AG10803 (cell line): ENCODE data around the gene EIF6.

ENCODE experiments used
- DNase-seq: peaks from one replicate; pipeline ENCODE4 v3.0.0; 2010; ENCODE audit warnings: low read depth
- H3K4me3 ChIP-seq: 2 replicates; pipeline ENCODE4 v1.5.1; 2011; ENCODE audit warnings: mild to moderate bottlenecking, low read length, control low read depth
- CTCF ChIP-seq: conservative IDR thresholded peaks from 2 replicates; pipeline ENCODE4 v1.5.1; 2011; ENCODE audit warnings: mild to moderate bottlenecking, low read length, control low read depth, inconsistent platforms

Gene EIF6

GRCh38 chr20:35271073-35271882 is 13.3 kb downstream of the EIF6 start:
- H3K4me3 ChIP-seq, result no peak overlapping the region
- no peak for TF ChIP-seq CTCF
- DNase-seq, result no peak

GRCh38 chr20:35270021-35270902 is 14.3 kb downstream of the EIF6 start:
- H3K4me3 ChIP-seq, result no peak overlapping the region
- TF ChIP-seq CTCF, result no peak
- DNase-seq, result no peak

GRCh38 chr20:35269055-35269781 is 15.4 kb downstream of the EIF6 start:
- H3K4me3 ChIP-seq, result no peak overlapping the region
- peak; percentile 81 for TF ChIP-seq CTCF
- peak; percentile 45 for DNase-seq

- no peak for DNase-seq
- no peak overlapping the region for H3K4me3 ChIP-seq
- TF ChIP-seq CTCF, result no peak
Observed at GRCh38 chr20:35267092-35267491, 17.5 kb downstream of the EIF6 start.

GRCh38 chr20:35264755-35265154 is 19.8 kb downstream of the EIF6 start:
- H3K4me3 ChIP-seq, result no peak overlapping the region
- peak; percentile 23; the same call in 1 of the 2 replicates for TF ChIP-seq CTCF
- no peak for DNase-seq

GRCh38 chr20:35263532-35264341 is 20.8 kb downstream of the EIF6 start:
- DNase-seq, result no peak
- no peak for TF ChIP-seq CTCF
- H3K4me3 ChIP-seq, result no peak overlapping the region
